WTC11 (cell line): ENCODE results near the gene AKAP9. TPM values are rescaled to one million over a fixed set of nuclear protein-coding genes. Genes with fewer than 3 reads are reported as not detected.

Source experiments
- ATAC-seq: fragments of 200-7000 bp; cut with Tn5 transposase; 2 replicates; pipeline ENCODE4 v1.10.0; 2021; ENCODE audit warnings: mild to moderate bottlenecking, moderate library complexity
- CTCF ChIA-PET: fragments of 300-600 bp; sonication (Branson Sonifier 250); formaldehyde crosslinking; loops from one replicate; lab custom pipeline; 2021; ENCODE audit warnings: antibody characterized with exemption; lab: Charles Lee
- POLR2A ChIA-PET: fragments of 350-600 bp; sonication (Branson Sonifier 250); formaldehyde crosslinking; loops from one replicate; lab custom pipeline; 2021; ENCODE audit warnings: antibody characterized with exemption; lab: Charles Lee
- DNase-seq: peaks from one replicate; pipeline ENCODE4 v3.0.0; 2021; ENCODE audit warnings: low spot score
- H3K27ac Mint-ChIP-seq: 2 replicates; pipeline ENCODE4 v1.8.0; 2021; ENCODE audit warnings: mixed read lengths
- H3K27me3 Mint-ChIP-seq: 2 replicates; pipeline ENCODE4 v1.8.0; 2021; ENCODE audit warnings: low read depth, mild to moderate bottlenecking, moderate library complexity, mixed read lengths
- H3K36me3 Mint-ChIP-seq: 2 replicates; pipeline ENCODE4 v1.8.0; 2021; ENCODE audit warnings: mixed read lengths
- H3K4me1 Mint-ChIP-seq: 2 replicates; pipeline ENCODE4 v1.8.0; 2022; ENCODE audit warnings: mixed read lengths
- H3K4me3 Mint-ChIP-seq: 2 replicates; pipeline ENCODE4 v1.8.0; 2021; ENCODE audit warnings: mild to moderate bottlenecking, moderate library complexity, mixed read lengths
- H3K9me3 Mint-ChIP-seq: 2 replicates; pipeline ENCODE4 v1.8.0; 2021; ENCODE audit warnings: mixed read lengths
- ELF4 ChIP-seq: sonication (generic); formaldehyde crosslinking; IDR thresholded peaks from 2 replicates; pipeline ENCODE4 v1.8.1; 2022; ENCODE audit warnings: low read depth, mild to moderate bottlenecking, moderate library complexity, missing genetic modification reagents
- HMGA2 ChIP-seq: fragments of 250-450 bp; sonication (Bioruptor Pico); IDR thresholded peaks from 2 replicates; pipeline ENCODE4 v1.4.0; 2021; ENCODE audit warnings: mild to moderate bottlenecking, moderate library complexity
- ZNF121 ChIP-seq: sonication (generic); formaldehyde crosslinking; IDR thresholded peaks from 2 replicates; pipeline ENCODE4 v1.8.0; 2023; ENCODE audit warnings: missing genetic modification reagents
- ZNF263 ChIP-seq: sonication (generic); formaldehyde crosslinking; IDR thresholded peaks from 2 replicates; pipeline ENCODE4 v1.8.1; 2022; ENCODE audit warnings: low read depth, mild to moderate bottlenecking, moderate library complexity, missing genetic modification reagents
- total RNA-seq: library from RNA; stranded (reverse); gene quantifications from 3 replicates; pipeline ENCODE4 v1.2.3, GENCODE V29; 2021
- TF ChIP-seq, protein P1 (sequence below): sonication (generic); formaldehyde crosslinking; IDR thresholded peaks from 2 replicates; pipeline ENCODE4 v1.8.0; 2022; ENCODE audit warnings: mild to moderate bottlenecking, missing genetic modification reagents
- TF ChIP-seq, protein P2 (sequence below): sonication (generic); formaldehyde crosslinking; IDR thresholded peaks from 2 replicates; pipeline ENCODE4 v1.8.1; 2023; ENCODE audit warnings: mild to moderate bottlenecking, missing genetic modification reagents, borderline replicate concordance
- TF ChIP-seq, protein P3 (sequence below): sonication (generic); formaldehyde crosslinking; IDR thresholded peaks from 2 replicates; pipeline ENCODE4 v1.8.0; 2022; ENCODE audit warnings: mild to moderate bottlenecking, missing genetic modification reagents
- TF ChIP-seq, protein P4 (sequence below): fragments of 250-450 bp; sonication (Bioruptor Pico); IDR thresholded peaks from 2 replicates; pipeline ENCODE4 v1.9.0; 2021; ENCODE audit warnings: mild to moderate bottlenecking, borderline replicate concordance
- TF ChIP-seq, protein P5 (sequence below): sonication (generic); formaldehyde crosslinking; IDR thresholded peaks from 2 replicates; pipeline ENCODE4 v1.8.0; 2023; ENCODE audit warnings: missing genetic modification reagents
- TF ChIP-seq, protein P6 (sequence below): sonication (generic); formaldehyde crosslinking; IDR thresholded peaks from 2 replicates; pipeline ENCODE4 v1.8.1; 2023; ENCODE audit warnings: mild to moderate bottlenecking, missing genetic modification reagents

Gene AKAP9
- total RNA-seq, 1 experiment from 2014 or later = 35.2 TPM

DNA sequence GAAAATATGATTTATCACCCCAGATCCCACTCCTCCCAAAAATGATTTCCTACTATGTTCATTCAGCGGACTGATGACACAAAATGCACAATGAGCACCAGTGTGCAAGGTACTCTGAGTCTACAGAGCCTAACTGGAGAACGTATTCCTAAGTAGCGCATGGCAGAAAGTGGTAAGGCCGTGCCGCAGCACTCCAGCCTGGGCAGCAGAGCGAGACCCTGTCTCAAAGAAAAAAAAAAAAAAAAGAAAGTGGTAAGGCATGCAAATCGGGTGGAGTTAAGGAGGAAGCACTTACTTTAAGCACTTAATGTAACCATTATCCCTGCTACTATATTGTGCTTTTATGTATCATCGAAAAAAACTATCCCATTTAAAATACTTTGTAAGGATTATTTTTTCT is 168.2 kb downstream of the AKAP9 start:
- no peak overlapping the region for H3K27ac Mint-ChIP-seq
- TF ChIP-seq ZNF263 (CRISPR knock-in tag) (no peak), ZNF121 (CRISPR knock-in tag) (peak; percentile 61)
- TF ChIP-seq, protein P1, sequence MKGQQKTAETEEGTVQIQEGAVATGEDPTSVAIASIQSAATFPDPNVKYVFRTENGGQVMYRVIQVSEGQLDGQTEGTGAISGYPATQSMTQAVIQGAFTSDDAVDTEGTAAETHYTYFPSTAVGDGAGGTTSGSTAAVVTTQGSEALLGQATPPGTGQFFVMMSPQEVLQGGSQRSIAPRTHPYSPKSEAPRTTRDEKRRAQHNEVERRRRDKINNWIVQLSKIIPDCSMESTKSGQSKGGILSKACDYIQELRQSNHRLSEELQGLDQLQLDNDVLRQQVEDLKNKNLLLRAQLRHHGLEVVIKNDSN (CRISPR knock-in tag) = no peak
- peaks cover 21% of the 10 kb centered on the region for H3K36me3 Mint-ChIP-seq
- H3K4me1 Mint-ChIP-seq = no peaks in the 10 kb centered on the region
- no peaks in the 10 kb centered on the region for H3K27me3 Mint-ChIP-seq
- ChIA-PET CTCF (interaction anchor here (1.0 kb wide), 1 partner anchor 228 kb away, joined by 3 read pairs; no protein-coding TSS in a partner anchor), POLR2A (no interaction called here)
- H3K9me3 Mint-ChIP-seq = no peaks in the 10 kb centered on the region
- ATAC-seq = no peak
- no peak for DNase-seq
- H3K4me3 Mint-ChIP-seq = no peak overlapping the region

DNA sequence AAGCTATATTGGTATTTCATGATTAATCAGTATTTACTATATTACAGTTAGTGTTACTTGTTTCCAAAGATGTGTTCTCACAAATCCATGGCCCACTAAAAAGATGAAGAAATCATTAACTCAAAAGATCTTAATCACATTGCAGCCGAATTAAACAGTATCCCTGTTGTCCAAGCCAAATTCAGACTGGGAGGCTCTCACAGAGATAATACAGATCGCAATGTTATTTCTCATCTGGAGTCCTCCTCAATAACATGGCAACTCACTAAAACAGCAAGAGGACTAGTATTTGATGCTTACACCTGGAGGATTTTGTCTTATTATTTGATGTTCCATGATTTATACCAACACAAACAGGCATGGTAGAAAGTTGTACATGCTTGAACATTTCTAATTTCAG is 170.2 kb downstream of the AKAP9 start:
- no peak overlapping the region for H3K27ac Mint-ChIP-seq
- no peaks in the 10 kb centered on the region for H3K9me3 Mint-ChIP-seq
- peaks cover 34% of the 10 kb centered on the region for H3K36me3 Mint-ChIP-seq
- no peak for DNase-seq
- H3K4me1 Mint-ChIP-seq = no peaks in the 10 kb centered on the region
- H3K27me3 Mint-ChIP-seq = no peaks in the 10 kb centered on the region
- H3K4me3 Mint-ChIP-seq = no peak overlapping the region
- CTCF ChIA-PET = no interaction called here
- TF ChIP-seq HMGA2 (CRISPR knock-in tag) (no peak), ELF4 (CRISPR knock-in tag) (no peak), ZNF263 (CRISPR knock-in tag) (no peak)
- TF ChIP-seq, protein P2, sequence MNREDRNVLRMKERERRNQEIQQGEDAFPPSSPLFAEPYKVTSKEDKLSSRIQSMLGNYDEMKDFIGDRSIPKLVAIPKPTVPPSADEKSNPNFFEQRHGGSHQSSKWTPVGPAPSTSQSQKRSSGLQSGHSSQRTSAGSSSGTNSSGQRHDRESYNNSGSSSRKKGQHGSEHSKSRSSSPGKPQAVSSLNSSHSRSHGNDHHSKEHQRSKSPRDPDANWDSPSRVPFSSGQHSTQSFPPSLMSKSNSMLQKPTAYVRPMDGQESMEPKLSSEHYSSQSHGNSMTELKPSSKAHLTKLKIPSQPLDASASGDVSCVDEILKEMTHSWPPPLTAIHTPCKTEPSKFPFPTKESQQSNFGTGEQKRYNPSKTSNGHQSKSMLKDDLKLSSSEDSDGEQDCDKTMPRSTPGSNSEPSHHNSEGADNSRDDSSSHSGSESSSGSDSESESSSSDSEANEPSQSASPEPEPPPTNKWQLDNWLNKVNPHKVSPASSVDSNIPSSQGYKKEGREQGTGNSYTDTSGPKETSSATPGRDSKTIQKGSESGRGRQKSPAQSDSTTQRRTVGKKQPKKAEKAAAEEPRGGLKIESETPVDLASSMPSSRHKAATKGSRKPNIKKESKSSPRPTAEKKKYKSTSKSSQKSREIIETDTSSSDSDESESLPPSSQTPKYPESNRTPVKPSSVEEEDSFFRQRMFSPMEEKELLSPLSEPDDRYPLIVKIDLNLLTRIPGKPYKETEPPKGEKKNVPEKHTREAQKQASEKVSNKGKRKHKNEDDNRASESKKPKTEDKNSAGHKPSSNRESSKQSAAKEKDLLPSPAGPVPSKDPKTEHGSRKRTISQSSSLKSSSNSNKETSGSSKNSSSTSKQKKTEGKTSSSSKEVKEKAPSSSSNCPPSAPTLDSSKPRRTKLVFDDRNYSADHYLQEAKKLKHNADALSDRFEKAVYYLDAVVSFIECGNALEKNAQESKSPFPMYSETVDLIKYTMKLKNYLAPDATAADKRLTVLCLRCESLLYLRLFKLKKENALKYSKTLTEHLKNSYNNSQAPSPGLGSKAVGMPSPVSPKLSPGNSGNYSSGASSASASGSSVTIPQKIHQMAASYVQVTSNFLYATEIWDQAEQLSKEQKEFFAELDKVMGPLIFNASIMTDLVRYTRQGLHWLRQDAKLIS (CRISPR knock-in tag) = no peak
- TF ChIP-seq, protein P3, sequence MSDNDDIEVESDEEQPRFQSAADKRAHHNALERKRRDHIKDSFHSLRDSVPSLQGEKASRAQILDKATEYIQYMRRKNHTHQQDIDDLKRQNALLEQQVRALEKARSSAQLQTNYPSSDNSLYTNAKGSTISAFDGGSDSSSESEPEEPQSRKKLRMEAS (CRISPR knock-in tag) = no peak
- TF ChIP-seq, protein P4, sequence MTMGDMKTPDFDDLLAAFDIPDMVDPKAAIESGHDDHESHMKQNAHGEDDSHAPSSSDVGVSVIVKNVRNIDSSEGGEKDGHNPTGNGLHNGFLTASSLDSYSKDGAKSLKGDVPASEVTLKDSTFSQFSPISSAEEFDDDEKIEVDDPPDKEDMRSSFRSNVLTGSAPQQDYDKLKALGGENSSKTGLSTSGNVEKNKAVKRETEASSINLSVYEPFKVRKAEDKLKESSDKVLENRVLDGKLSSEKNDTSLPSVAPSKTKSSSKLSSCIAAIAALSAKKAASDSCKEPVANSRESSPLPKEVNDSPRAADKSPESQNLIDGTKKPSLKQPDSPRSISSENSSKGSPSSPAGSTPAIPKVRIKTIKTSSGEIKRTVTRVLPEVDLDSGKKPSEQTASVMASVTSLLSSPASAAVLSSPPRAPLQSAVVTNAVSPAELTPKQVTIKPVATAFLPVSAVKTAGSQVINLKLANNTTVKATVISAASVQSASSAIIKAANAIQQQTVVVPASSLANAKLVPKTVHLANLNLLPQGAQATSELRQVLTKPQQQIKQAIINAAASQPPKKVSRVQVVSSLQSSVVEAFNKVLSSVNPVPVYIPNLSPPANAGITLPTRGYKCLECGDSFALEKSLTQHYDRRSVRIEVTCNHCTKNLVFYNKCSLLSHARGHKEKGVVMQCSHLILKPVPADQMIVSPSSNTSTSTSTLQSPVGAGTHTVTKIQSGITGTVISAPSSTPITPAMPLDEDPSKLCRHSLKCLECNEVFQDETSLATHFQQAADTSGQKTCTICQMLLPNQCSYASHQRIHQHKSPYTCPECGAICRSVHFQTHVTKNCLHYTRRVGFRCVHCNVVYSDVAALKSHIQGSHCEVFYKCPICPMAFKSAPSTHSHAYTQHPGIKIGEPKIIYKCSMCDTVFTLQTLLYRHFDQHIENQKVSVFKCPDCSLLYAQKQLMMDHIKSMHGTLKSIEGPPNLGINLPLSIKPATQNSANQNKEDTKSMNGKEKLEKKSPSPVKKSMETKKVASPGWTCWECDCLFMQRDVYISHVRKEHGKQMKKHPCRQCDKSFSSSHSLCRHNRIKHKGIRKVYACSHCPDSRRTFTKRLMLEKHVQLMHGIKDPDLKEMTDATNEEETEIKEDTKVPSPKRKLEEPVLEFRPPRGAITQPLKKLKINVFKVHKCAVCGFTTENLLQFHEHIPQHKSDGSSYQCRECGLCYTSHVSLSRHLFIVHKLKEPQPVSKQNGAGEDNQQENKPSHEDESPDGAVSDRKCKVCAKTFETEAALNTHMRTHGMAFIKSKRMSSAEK (CRISPR knock-in tag) = no peak
- TF ChIP-seq, protein P5, sequence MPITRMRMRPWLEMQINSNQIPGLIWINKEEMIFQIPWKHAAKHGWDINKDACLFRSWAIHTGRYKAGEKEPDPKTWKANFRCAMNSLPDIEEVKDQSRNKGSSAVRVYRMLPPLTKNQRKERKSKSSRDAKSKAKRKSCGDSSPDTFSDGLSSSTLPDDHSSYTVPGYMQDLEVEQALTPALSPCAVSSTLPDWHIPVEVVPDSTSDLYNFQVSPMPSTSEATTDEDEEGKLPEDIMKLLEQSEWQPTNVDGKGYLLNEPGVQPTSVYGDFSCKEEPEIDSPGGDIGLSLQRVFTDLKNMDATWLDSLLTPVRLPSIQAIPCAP (CRISPR knock-in tag) = no peak
- TF ChIP-seq, protein P6, sequence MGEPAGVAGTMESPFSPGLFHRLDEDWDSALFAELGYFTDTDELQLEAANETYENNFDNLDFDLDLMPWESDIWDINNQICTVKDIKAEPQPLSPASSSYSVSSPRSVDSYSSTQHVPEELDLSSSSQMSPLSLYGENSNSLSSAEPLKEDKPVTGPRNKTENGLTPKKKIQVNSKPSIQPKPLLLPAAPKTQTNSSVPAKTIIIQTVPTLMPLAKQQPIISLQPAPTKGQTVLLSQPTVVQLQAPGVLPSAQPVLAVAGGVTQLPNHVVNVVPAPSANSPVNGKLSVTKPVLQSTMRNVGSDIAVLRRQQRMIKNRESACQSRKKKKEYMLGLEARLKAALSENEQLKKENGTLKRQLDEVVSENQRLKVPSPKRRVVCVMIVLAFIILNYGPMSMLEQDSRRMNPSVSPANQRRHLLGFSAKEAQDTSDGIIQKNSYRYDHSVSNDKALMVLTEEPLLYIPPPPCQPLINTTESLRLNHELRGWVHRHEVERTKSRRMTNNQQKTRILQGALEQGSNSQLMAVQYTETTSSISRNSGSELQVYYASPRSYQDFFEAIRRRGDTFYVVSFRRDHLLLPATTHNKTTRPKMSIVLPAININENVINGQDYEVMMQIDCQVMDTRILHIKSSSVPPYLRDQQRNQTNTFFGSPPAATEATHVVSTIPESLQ = no peak
- TF ChIP-seq, all 79 proteins: peak for 0
- ATAC-seq = no peak
- POLR2A ChIA-PET = no interaction called here
